HepG2 (cell line): ENCODE results near the gene ZC3H18.

Experiments used
- ONECUT2 ChIP-seq: sonication (generic); formaldehyde crosslinking; IDR thresholded peaks from 2 replicates; pipeline ENCODE4 v1.4.0; 2020; ENCODE audit warnings: missing genetic modification reagents
- RFX5 ChIP-seq: IDR thresholded peaks from 2 replicates; pipeline ENCODE4 v1.6.1; 2011; ENCODE audit warnings: low read depth, low read length, improper control_type of control experiment

GRCh38 chr16:88622866-88623265, 52.7 kb downstream of the ZC3H18 start:
- TF ChIP-seq RFX5 (no peak), ONECUT2 (no peak)
